Astrocyte (in vitro differentiated cells and primary cell): ENCODE measurements around the gene UPF3A.

Experiments used
- EZH2 ChIP-seq: IDR thresholded peaks from 2 replicates; pipeline ENCODE4 v1.6.1; 2012; ENCODE audit warnings: mild to moderate bottlenecking, low read length, inconsistent platforms; ENCODE audit not compliant: insufficient read depth
- TF ChIP-seq, protein P1 (sequence below): IDR thresholded peaks from 2 replicates; pipeline ENCODE4 v1.5.1; 2011; ENCODE audit warnings: low read depth, mild to moderate bottlenecking, inconsistent platforms, low read length, moderate library complexity; ENCODE audit not compliant: insufficient read depth

DNA sequence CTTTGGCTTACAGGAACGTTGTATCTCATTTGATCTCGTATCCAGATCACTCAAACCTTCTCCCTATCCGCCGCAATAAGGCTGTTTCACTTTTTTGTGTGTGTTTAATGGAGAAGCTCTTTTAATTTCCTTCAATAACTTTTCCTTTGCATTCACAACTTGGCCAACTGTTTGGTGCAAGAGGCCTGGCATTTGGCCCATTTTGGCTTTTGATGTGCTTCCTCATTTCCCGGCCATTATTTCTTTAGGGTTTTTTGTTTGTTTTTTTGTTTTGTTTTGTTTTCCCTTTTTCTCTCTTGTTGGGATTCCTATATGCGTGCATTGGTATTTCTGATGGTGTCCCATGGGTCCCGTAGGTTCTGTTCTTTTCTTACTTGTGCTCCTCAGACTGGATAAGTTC lies 6.1 kb upstream of the UPF3A start:
- TF ChIP-seq, protein P1, sequence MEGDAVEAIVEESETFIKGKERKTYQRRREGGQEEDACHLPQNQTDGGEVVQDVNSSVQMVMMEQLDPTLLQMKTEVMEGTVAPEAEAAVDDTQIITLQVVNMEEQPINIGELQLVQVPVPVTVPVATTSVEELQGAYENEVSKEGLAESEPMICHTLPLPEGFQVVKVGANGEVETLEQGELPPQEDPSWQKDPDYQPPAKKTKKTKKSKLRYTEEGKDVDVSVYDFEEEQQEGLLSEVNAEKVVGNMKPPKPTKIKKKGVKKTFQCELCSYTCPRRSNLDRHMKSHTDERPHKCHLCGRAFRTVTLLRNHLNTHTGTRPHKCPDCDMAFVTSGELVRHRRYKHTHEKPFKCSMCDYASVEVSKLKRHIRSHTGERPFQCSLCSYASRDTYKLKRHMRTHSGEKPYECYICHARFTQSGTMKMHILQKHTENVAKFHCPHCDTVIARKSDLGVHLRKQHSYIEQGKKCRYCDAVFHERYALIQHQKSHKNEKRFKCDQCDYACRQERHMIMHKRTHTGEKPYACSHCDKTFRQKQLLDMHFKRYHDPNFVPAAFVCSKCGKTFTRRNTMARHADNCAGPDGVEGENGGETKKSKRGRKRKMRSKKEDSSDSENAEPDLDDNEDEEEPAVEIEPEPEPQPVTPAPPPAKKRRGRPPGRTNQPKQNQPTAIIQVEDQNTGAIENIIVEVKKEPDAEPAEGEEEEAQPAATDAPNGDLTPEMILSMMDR = no peak
- TF ChIP-seq EZH2 = no peak
